Gastrocnemius medialis (tissue), 4 donors: Measurements from ENCODE around the gene PNPLA3.

ENCODE experiments used
- POLR2A ChIP-seq, 2 donors: fragments of 450-650 bp; IDR thresholded peaks; one replicate each; pipeline ENCODE4 v1.6.1; 2017; ENCODE audit warnings: antibody characterized with exemption in 2 of 2, mild to moderate bottlenecking in 2 of 2, moderate library complexity in 2 of 2
- TF ChIP-seq, protein P1 (sequence below), 5 experiments: fragments of 450-650 bp in 3 of 5; fragments of 200-600 bp in 2 of 5; sonication (generic) in 2 of 5; IDR thresholded peaks in 4 of 5; conservative IDR thresholded peaks in 1 of 5; 1 replicate in 4 of 5; 2 replicates in 1 of 5; pipeline ENCODE4 v1.5.1; 2016 to 2019; ENCODE audit warnings: antibody characterized with exemption in 5 of 5, mild to moderate bottlenecking in 3 of 5, moderate library complexity in 3 of 5

- TF ChIP-seq, protein P1, sequence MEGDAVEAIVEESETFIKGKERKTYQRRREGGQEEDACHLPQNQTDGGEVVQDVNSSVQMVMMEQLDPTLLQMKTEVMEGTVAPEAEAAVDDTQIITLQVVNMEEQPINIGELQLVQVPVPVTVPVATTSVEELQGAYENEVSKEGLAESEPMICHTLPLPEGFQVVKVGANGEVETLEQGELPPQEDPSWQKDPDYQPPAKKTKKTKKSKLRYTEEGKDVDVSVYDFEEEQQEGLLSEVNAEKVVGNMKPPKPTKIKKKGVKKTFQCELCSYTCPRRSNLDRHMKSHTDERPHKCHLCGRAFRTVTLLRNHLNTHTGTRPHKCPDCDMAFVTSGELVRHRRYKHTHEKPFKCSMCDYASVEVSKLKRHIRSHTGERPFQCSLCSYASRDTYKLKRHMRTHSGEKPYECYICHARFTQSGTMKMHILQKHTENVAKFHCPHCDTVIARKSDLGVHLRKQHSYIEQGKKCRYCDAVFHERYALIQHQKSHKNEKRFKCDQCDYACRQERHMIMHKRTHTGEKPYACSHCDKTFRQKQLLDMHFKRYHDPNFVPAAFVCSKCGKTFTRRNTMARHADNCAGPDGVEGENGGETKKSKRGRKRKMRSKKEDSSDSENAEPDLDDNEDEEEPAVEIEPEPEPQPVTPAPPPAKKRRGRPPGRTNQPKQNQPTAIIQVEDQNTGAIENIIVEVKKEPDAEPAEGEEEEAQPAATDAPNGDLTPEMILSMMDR (IDR thresholded peaks at IDR 0.05 in 4 of 5, conservative IDR thresholded peaks at IDR 0.05 in 1 of 5) = no peak
- TF ChIP-seq POLR2A (IDR thresholded peaks at IDR 0.05) = no peak
Observed at GRCh38 chr22:43905681-43906080, 17.9 kb upstream of the PNPLA3 start.
